HEK293 (cell line): ENCODE results near the gene TRPM5.

Experiments
- CTCF ChIA-PET: fragments of 350-600 bp; formaldehyde crosslinking; extraction: SDS; loops from one replicate; lab custom pipeline; 2021; ENCODE audit warnings: antibody characterized with exemption; lab: Yijun Ruan, JAX
- POLR2A ChIA-PET: fragments of 300-600 bp; formaldehyde crosslinking; extraction: SDS; loops from one replicate; lab custom pipeline; 2020; ENCODE audit warnings: antibody characterized with exemption, inconsistent platforms; lab: Yijun Ruan, JAX
- H3K27ac ChIP-seq: fragments of 200-500 bp; sonication (Bioruptor generic); 2 replicates; pipeline ENCODE4 v1.5.1; 2014; ENCODE audit warnings: low read depth, low read length, control low read depth, inconsistent platforms; ENCODE audit errors: extremely low read depth
- H3K36me3 ChIP-seq, 2 experiments: fragments of 200-500 bp in 1 of 2; sonication (Bioruptor generic) in 1 of 2; 1 replicate in 1 of 2; 2 replicates in 1 of 2; pipeline ENCODE4 v1.5.1; 2014 to 2017; ENCODE audit warnings: inconsistent platforms in 2 of 2, low read length in 2 of 2; ENCODE audit not compliant: control insufficient read depth in 2 of 2, insufficient read depth in 1 of 2
- H3K4me1 ChIP-seq: fragments of 200-500 bp; sonication (Bioruptor generic); 2 replicates; pipeline ENCODE4 v1.5.1; 2014; ENCODE audit warnings: mild to moderate bottlenecking, low read length, inconsistent platforms; ENCODE audit not compliant: control insufficient read depth, insufficient read depth
- H3K4me3 ChIP-seq: 2 replicates; pipeline ENCODE4 v1.5.1; 2011; ENCODE audit warnings: low read depth, mild to moderate bottlenecking, control low read depth, low read length, moderate library complexity
- H3K9me3 ChIP-seq: fragments of 200-500 bp; sonication (Bioruptor generic); 2 replicates; pipeline ENCODE4 v1.5.1; 2014; ENCODE audit warnings: low read depth, low read length, inconsistent platforms; ENCODE audit not compliant: control insufficient read depth, insufficient read depth
- BCL6B ChIP-seq: fragments of 450-650 bp; formaldehyde crosslinking; IDR thresholded peaks from 2 replicates; pipeline ENCODE4 v1.5.1; 2017; ENCODE audit warnings: missing biosample characterization, missing genetic modification characterization
- ELK4 ChIP-seq: IDR thresholded peaks from 2 replicates; pipeline ENCODE4 v1.6.1; 2011; ENCODE audit warnings: mild to moderate bottlenecking, low read depth, low read length, borderline replicate concordance
- FEZF1 ChIP-seq: fragments of 450-650 bp; formaldehyde crosslinking; IDR thresholded peaks from 2 replicates; pipeline ENCODE4 v1.5.1; 2016; ENCODE audit warnings: missing biosample characterization, missing genetic modification characterization
- HIC1 ChIP-seq: fragments of 450-650 bp; formaldehyde crosslinking; IDR thresholded peaks from 2 replicates; pipeline ENCODE4 v1.5.1; 2016; ENCODE audit warnings: missing biosample characterization, missing genetic modification characterization
- HOXD13 ChIP-seq: sonication (generic); formaldehyde crosslinking; IDR thresholded peaks from 2 replicates; pipeline ENCODE4 v1.8.0; 2022; ENCODE audit warnings: missing genetic modification reagents, borderline replicate concordance
- KLF1 ChIP-seq: fragments of 450-650 bp; formaldehyde crosslinking; IDR thresholded peaks from 2 replicates; pipeline ENCODE4 v1.5.1; 2016; ENCODE audit warnings: missing biosample characterization, missing genetic modification characterization
- KLF9 ChIP-seq: fragments of 450-650 bp; formaldehyde crosslinking; IDR thresholded peaks from 2 replicates; pipeline ENCODE4 v1.5.1; 2016; ENCODE audit warnings: missing biosample characterization, missing genetic modification characterization, low read depth
- MEIS1 ChIP-seq: sonication (generic); formaldehyde crosslinking; IDR thresholded peaks from 2 replicates; pipeline ENCODE4 v1.8.1; 2022; ENCODE audit warnings: missing genetic modification reagents, mild to moderate bottlenecking, borderline replicate concordance
- PRDM10 ChIP-seq: fragments of 450-650 bp; formaldehyde crosslinking; IDR thresholded peaks from 2 replicates; pipeline ENCODE4 v1.5.1; 2016; ENCODE audit warnings: missing biosample characterization, missing genetic modification characterization
- PRDM6 ChIP-seq: fragments of 450-650 bp; formaldehyde crosslinking; IDR thresholded peaks from 2 replicates; pipeline ENCODE4 v1.5.1; 2017; ENCODE audit warnings: missing biosample characterization, missing genetic modification characterization
- RBAK ChIP-seq: fragments of 450-650 bp; formaldehyde crosslinking; IDR thresholded peaks from 2 replicates; pipeline ENCODE4 v1.5.1; 2016; ENCODE audit warnings: missing biosample characterization, missing genetic modification characterization
- YY1 ChIP-seq: fragments of 450-650 bp; formaldehyde crosslinking; IDR thresholded peaks from 2 replicates; pipeline ENCODE4 v1.5.1; 2018; ENCODE audit warnings: missing biosample characterization, missing genetic modification characterization
- ZBTB17 ChIP-seq: fragments of 450-650 bp; formaldehyde crosslinking; IDR thresholded peaks from 2 replicates; pipeline ENCODE4 v1.5.1; 2016; ENCODE audit warnings: missing biosample characterization, missing genetic modification characterization
- ZFP37 ChIP-seq: fragments of 450-650 bp; formaldehyde crosslinking; IDR thresholded peaks from 2 replicates; pipeline ENCODE4 v1.5.1; 2016; ENCODE audit warnings: missing biosample characterization, missing genetic modification characterization
- ZFP41 ChIP-seq: fragments of 450-650 bp; formaldehyde crosslinking; IDR thresholded peaks from 2 replicates; pipeline ENCODE4 v1.5.1; 2016; ENCODE audit warnings: missing biosample characterization, missing genetic modification characterization, borderline replicate concordance
- ZIC2 ChIP-seq: fragments of 450-650 bp; formaldehyde crosslinking; IDR thresholded peaks from 2 replicates; pipeline ENCODE4 v1.5.1; 2016; ENCODE audit warnings: missing biosample characterization, missing genetic modification characterization
- ZNF10 ChIP-seq: fragments of 450-650 bp; formaldehyde crosslinking; IDR thresholded peaks from 2 replicates; pipeline ENCODE4 v1.5.1; 2017; ENCODE audit warnings: missing biosample characterization, missing genetic modification characterization
- ZNF169 ChIP-seq: fragments of 450-650 bp; formaldehyde crosslinking; IDR thresholded peaks from 2 replicates; pipeline ENCODE4 v1.5.1; 2016; ENCODE audit warnings: missing biosample characterization, missing genetic modification characterization
- ZNF510 ChIP-seq: fragments of 450-650 bp; formaldehyde crosslinking; IDR thresholded peaks from 2 replicates; pipeline ENCODE4 v1.5.1; 2018; ENCODE audit warnings: mild to moderate bottlenecking, missing genetic modification characterization, missing biosample characterization; ENCODE audit not compliant: insufficient replicate concordance
- ZNF521 ChIP-seq: fragments of 450-650 bp; formaldehyde crosslinking; IDR thresholded peaks from 2 replicates; pipeline ENCODE4 v1.5.1; 2017; ENCODE audit warnings: missing biosample characterization, mild to moderate bottlenecking, missing genetic modification characterization
- ZNF558 ChIP-seq: fragments of 450-650 bp; formaldehyde crosslinking; IDR thresholded peaks from 2 replicates; pipeline ENCODE4 v1.5.1; 2016; ENCODE audit warnings: missing biosample characterization, missing genetic modification characterization
- ZNF600 ChIP-seq: fragments of 450-650 bp; formaldehyde crosslinking; IDR thresholded peaks from 2 replicates; pipeline ENCODE4 v1.5.1; 2016; ENCODE audit warnings: missing biosample characterization, missing genetic modification characterization
- ZNF677 ChIP-seq: fragments of 450-650 bp; IDR thresholded peaks from 2 replicates; pipeline ENCODE4 v1.5.0; 2018; ENCODE audit warnings: missing biosample characterization, mild to moderate bottlenecking, missing genetic modification characterization, moderate library complexity
- ZNF768 ChIP-seq: fragments of 450-650 bp; formaldehyde crosslinking; IDR thresholded peaks from 2 replicates; pipeline ENCODE4 v1.5.1; 2018; ENCODE audit warnings: missing biosample characterization, mild to moderate bottlenecking, missing genetic modification characterization
- ZNF792 ChIP-seq: fragments of 450-650 bp; formaldehyde crosslinking; IDR thresholded peaks from 2 replicates; pipeline ENCODE4 v1.5.1; 2016; ENCODE audit warnings: missing biosample characterization, missing genetic modification characterization

The TRPM5 gene

GRCh38 chr11:2398664-2399355 is 45.5 kb downstream of the TRPM5 start:
- TF ChIP-seq KLF9 (tag by site-specific recombination) (no peak), ZNF558 (tag by site-specific recombination) (no peak), KLF1 (peak; percentile 28; the same call in 1 of the 2 replicates), ZFP37 (tag by site-specific recombination) (no peak), ZNF600 (tag by site-specific recombination) (no peak), HIC1 (tag by site-specific recombination) (no peak), ZNF510 (tag by site-specific recombination) (no peak), PRDM10 (tag by site-specific recombination) (peak; percentile 91), ZNF792 (tag by site-specific recombination) (no peak), MEIS1 (CRISPR knock-in tag) (no peak), ZIC2 (tag by site-specific recombination) (0 out of 2 replicates have a peak, but pooled peaks have one; percentile 13), ZBTB17 (peak; percentile 91), ZFP41 (tag by site-specific recombination) (no peak), BCL6B (tag by site-specific recombination) (no peak)
- TF ChIP-seq, all 188 proteins: peak for 4
- CTCF ChIA-PET = interaction anchor here (1.1 to 4.2 kb wide), 4 partner anchors 93 to 231 kb away, joined by 3 to 27 read pairs (median 5); no protein-coding TSS in a partner anchor
- peak overlapping the region; percentile 53 for H3K27ac ChIP-seq
- no peaks in the 10 kb centered on the region for H3K4me1 ChIP-seq
- H3K9me3 ChIP-seq = no peaks in the 10 kb centered on the region
- H3K4me3 ChIP-seq = no peak overlapping the region; the same call in 1 of the 2 replicates
- POLR2A ChIA-PET = interaction anchor here (1.1 to 3.3 kb wide), 3 partner anchors 8 to 21 kb away, joined by 3 to 64 read pairs (median 10); partner anchors contain the start of gene CD81
- peaks cover 0 to 65% of the 10 kb centered on the region in 2 experiments; a peak in 1 of 3 replicates for H3K36me3 ChIP-seq

- Histone ChIP-seq H3K4me1 (no peaks in the 10 kb centered on the region), H3K27ac (no peak overlapping the region), H3K9me3 (no peaks in the 10 kb centered on the region), H3K4me3 (no peak overlapping the region), H3K36me3 (peaks cover 0 to 64% of the 10 kb centered on the region in 2 experiments; a peak in 1 of 3 replicates)
- ChIA-PET CTCF (interaction anchor here (0.7 kb wide), 1 partner anchor 91 kb away, joined by 3 read pairs; no protein-coding TSS in a partner anchor), POLR2A (interaction anchor here (2.3 kb wide), 1 partner anchor 19 kb away, joined by 6 read pairs; no protein-coding TSS in a partner anchor)
- TF ChIP-seq ZNF677 (no peak), FEZF1 (tag by site-specific recombination) (no peak), PRDM6 (tag by site-specific recombination) (no peak), ZNF10 (tag by site-specific recombination) (no peak), ELK4 (no peak), RBAK (tag by site-specific recombination) (no peak), ZNF768 (tag by site-specific recombination) (no peak), HOXD13 (no peak), ZNF169 (tag by site-specific recombination) (no peak), ZNF521 (tag by site-specific recombination) (no peak), YY1 (tag by site-specific recombination) (no peak)
Observed at GRCh38 chr11:2397005-2397404, 47.3 kb downstream of the TRPM5 start.
